ENCODE data around the gene UPK3BL2. TPM values are rescaled to one million over a fixed set of nuclear protein-coding genes. Genes with fewer than 3 reads are reported as not detected.
A peak's percentile ranks its signal among the peaks of the same experiment; 100 is the strongest.
"Not testable (repeated sequence)": the region's sequence is repeated elsewhere in the genome, so short reads cannot be mapped to it uniquely, and the experiment has no call there.

Gene UPK3BL2
- total RNA-seq, 4 donors from 2014 or later = 2.7 to 19.5 (median 13.2) TPM

DNA sequence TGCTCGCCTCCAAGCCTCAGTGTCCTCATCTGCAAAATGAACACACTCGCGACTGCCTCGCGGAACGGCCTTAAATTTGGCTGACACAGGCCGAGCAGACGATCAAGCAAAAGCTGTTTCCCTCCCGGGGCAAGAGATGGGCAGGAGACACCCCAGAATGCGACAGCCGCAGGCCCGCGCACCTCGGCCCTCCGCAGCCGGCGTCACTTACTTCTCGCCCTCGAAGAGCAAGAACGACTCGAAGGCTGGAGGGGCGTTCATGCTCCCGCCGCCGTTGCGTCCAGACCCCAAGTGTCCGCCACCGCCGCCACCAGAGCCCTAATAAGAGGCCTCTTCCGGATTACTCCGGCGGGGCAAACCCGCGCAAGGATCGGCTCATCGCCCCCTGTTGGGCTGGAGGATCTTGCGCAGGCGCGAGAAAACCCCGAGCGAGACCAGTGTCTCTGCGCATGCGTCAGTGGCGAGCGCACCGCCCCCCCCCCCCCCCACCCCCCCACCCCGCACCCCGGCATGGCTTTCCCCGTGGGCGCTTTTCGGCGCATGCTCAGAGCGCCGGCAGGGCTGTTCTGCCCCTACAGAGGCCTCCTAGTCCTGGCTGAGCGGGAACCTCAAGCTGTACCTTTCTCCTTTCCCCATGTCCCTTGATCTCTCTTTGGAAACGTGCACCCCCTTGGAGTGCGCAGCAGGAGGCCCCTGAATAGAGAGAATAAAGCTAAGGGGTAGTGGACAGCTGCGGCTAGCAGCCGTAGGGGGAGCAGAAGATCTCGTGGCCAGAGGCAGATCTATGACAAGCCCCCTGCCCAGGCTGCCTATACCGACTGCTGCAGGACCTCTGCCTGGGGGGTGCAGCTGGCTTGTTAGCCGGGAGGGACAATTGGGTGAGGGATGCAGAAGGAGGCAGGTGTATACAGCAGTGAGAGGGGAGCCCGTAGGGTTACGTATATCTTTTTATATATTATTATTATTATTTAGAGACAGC, 29.1 kb upstream of the UPK3BL2 start, which contains the start of gene POLR2J3:
Gene POLR2J3, minus strand, starts transcription at position 323 of the 979 bp plus-strand sequence. Its CDS starts 62 bp downstream, at position 261.
- H3K9me3 ChIP-seq; H3K27me3 ChIP-seq; H3K4me1 ChIP-seq; intact Hi-C loops (cut with DNase I); H3K36me3 ChIP-seq: not testable (repeated sequence)
- Histone ChIP-seq H3K4me3 (replicated peaks in 1 of 3) (peak within 1 kb of the TSS; percentile 58 to 99 (median 98)), H3K27ac (peak within 1 kb of the TSS; percentile 41 to 68 (median 51))
- peak; percentile 93 to 99 for DNase-seq
- TF ChIP-seq, protein P1, sequence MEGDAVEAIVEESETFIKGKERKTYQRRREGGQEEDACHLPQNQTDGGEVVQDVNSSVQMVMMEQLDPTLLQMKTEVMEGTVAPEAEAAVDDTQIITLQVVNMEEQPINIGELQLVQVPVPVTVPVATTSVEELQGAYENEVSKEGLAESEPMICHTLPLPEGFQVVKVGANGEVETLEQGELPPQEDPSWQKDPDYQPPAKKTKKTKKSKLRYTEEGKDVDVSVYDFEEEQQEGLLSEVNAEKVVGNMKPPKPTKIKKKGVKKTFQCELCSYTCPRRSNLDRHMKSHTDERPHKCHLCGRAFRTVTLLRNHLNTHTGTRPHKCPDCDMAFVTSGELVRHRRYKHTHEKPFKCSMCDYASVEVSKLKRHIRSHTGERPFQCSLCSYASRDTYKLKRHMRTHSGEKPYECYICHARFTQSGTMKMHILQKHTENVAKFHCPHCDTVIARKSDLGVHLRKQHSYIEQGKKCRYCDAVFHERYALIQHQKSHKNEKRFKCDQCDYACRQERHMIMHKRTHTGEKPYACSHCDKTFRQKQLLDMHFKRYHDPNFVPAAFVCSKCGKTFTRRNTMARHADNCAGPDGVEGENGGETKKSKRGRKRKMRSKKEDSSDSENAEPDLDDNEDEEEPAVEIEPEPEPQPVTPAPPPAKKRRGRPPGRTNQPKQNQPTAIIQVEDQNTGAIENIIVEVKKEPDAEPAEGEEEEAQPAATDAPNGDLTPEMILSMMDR (IDR thresholded peaks at IDR 0.05) = peak in 4 of 6 experiments; percentile 31 to 74 (median 44)
- TF ChIP-seq POLR2A (IDR thresholded peaks at IDR 0.05) = peak in 1 of 2 donors; percentile 23
- WGBS, 2 donors = 0 to 1% methylated on average over 15 to 35 of the region's 64 CpGs

DNA sequence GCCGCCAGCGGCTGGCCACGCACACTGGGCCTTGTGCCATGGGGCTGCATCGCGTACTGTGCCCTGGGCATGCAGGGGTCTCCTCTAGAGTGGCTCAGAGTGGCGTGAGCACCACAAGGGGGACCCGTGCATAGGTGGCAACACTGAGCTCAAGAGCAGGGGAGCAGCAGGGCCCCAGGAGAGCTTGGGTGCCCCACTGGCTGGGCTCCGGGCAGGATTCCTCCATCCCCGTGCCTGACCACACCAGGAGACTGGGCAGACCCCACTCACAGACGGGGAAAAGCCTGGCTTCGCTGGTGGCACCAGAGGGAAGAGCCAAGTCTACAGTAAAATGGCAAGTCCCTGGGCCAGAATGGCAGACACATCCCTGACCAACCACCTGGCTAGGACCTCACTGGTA, 25.1 kb upstream of the UPK3BL2 start:
- WGBS, 2 donors = 75% methylated on average over 4 of the region's 11 CpGs; no CpG with 5 or more reads in 1 of the 2 donors
- H3K4me3 ChIP-seq (replicated peaks in 1 of 3); H3K9me3 ChIP-seq; intact Hi-C loops (cut with DNase I); H3K36me3 ChIP-seq; H3K27me3 ChIP-seq; DNase-seq; H3K4me1 ChIP-seq; H3K27ac ChIP-seq: not testable (repeated sequence)

DNA sequence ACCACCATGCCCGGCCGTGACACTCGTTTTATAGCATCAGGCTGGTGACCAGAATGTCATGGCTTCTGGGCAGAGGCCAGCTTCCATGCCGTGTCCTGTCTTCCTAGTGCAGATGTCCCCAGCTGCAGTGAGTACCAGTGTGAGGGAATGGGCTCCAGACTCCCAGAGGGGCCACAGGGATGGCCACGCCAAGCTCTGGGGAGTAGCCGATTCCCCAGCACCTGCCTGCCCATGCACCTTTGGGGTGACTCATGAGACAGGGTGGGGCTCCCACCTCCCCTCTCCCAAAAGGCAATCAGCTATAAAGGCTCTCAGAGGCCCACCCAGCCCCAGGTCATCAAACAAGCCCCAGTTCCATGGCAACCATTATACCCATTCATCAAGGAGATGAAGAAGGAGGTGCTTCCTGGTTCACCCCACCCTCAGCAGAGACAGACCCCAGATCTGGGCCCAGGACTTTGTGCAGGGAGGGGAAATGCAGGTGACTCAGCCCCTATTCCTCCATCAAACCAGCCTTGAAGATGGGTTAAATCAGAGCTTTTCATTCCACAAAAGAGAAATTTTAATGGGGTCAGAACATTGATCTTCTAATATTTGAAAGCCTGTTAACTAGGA, 7.4 kb upstream of the UPK3BL2 start, which contains the start of gene SPDYE2:
Gene SPDYE2, plus strand, starts transcription at position 419 of the 615 bp plus-strand sequence. CDS start 2,030 bp downstream, outside the sequence.
- H3K36me3 ChIP-seq; H3K9me3 ChIP-seq; H3K4me3 ChIP-seq (replicated peaks in 1 of 3); H3K27ac ChIP-seq; H3K4me1 ChIP-seq; intact Hi-C loops (cut with DNase I); DNase-seq; H3K27me3 ChIP-seq: not testable (repeated sequence)
- no CpG with 5 or more reads among the region's 6 CpGs for WGBS, 2 donors

DNA sequence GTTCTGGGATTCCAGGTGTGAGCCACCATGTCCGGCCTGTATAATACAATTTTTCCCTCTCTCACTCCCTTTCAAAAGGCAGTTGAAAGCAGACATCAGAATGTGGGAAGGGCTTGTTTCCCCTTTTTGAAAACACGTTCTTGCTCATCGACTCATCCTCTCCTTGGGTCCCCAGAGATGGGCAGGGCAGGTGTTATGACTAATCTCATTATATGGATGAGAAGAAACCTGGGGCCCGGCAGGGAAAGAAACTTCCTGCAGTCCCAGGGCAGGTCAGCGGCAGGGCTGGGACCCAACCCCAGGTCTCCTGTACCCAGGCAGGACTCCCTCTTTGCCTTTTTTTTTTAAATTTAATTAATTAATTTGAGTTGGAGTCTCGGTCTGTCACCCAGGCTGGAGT, 2.9 kb upstream of the UPK3BL2 start:
- H3K4me3 ChIP-seq (replicated peaks in 1 of 3); DNase-seq; H3K27me3 ChIP-seq; H3K4me1 ChIP-seq; H3K9me3 ChIP-seq; intact Hi-C loops (cut with DNase I); H3K36me3 ChIP-seq; H3K27ac ChIP-seq: not testable (repeated sequence)
- 74 to 92% methylated on average over 2 to 3 of the region's 6 CpGs for WGBS, 2 donors

DNA sequence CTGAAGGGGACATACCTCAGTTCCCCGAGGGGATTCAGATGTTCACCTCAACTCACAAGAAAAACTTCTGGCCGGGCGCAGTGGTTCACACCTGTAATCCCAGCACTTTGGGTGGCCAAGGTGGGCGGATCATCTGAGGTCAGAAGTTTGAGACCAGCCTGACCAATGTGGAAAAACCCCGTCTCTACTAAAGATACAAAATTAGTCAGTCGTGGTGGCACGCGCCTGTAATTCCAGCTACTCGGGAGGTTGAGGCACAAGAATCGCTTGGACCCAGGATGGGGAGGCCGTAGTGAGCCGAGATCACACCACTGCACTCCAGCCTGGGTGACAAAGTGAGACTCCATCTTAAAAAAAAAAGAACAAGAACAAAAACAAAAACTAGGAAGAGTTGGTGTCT, 1.8 kb upstream of the UPK3BL2 start:
- H3K27me3 ChIP-seq; intact Hi-C loops (cut with DNase I); H3K27ac ChIP-seq; DNase-seq; H3K9me3 ChIP-seq; H3K36me3 ChIP-seq; H3K4me3 ChIP-seq (replicated peaks in 1 of 3); H3K4me1 ChIP-seq: not testable (repeated sequence)
- no CpG with 5 or more reads among the region's 12 CpGs for WGBS, 2 donors

DNA sequence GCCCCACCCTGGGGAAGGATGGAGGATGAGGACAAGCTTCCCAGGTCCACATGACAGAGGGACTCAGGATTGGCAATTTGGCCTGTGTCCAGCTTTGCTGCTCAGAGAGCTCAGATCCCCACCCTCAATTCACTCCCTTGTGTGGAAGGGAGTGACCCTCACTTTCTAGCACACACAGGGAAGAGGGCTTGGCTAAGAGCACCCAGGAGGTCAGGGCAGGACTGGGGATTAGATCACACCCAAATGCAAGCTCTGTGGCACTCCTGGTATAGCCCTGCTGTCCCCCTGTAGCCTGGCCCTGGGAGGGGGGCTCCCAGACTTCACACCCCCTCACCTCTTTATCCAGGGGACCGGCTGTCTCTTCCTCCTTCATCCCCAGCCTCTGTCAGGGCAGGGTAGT, 876 bp upstream of the UPK3BL2 start:
- intact Hi-C loops (cut with DNase I); H3K4me1 ChIP-seq; H3K9me3 ChIP-seq; H3K27me3 ChIP-seq; H3K36me3 ChIP-seq; H3K4me3 ChIP-seq (replicated peaks in 1 of 3); H3K27ac ChIP-seq; DNase-seq: not testable (repeated sequence)
- WGBS, 2 donors = no CpG with 5 or more reads among the region's 1 CpG

DNA sequence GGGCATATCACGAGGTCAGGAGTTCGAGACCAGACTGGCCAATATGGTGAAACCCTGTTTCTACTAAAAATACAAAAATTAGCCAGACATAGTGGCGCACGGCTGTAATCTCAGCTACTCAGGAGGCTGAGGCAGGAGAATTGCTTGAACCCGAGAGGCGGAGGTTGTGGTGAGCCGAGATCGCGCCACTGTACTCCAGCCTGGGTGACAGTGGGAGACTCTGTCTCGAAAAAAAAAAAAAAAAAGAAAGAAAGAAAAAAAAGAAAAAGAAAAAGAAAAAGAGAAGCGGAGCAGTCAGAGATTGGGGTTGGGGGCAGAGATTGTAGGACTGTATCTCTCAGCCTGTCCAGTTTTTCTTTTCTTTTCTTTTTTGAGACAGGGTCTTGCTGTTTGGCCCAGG, 725 bp downstream of the UPK3BL2 start:
- H3K36me3 ChIP-seq; H3K27me3 ChIP-seq; H3K4me1 ChIP-seq; H3K27ac ChIP-seq; H3K9me3 ChIP-seq; H3K4me3 ChIP-seq (replicated peaks in 1 of 3); intact Hi-C loops (cut with DNase I): not testable (repeated sequence)
- peak in 1 of 2 donors; percentile 4 for DNase-seq
- 80 to 94% methylated on average over 4 to 7 of the region's 11 CpGs for WGBS, 2 donors

DNA sequence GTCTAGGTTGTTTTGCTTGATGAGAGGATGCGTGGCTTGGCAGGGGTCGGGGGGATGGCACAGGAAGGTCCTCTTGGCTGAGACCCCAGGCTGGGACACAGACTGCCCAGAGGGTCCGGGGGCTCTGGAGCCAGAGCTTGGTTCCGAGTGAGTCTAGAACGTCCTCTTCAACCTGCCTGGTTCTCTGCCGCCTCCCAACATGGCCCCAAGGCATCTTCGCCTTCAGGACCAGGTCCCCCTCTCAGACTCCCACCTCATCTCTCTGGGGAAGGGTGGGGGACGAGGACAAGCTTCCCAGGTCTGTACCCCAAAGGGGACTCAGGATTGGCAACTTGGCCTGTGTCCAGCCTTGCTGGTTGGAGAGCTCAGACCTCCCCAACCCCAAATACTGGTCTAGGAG, 1.4 kb downstream of the UPK3BL2 start:
- no CpG with 5 or more reads among the region's 8 CpGs for WGBS, 2 donors
- H3K4me3 ChIP-seq (replicated peaks in 1 of 3); H3K4me1 ChIP-seq; intact Hi-C loops (cut with DNase I); H3K27me3 ChIP-seq; H3K27ac ChIP-seq; H3K9me3 ChIP-seq; H3K36me3 ChIP-seq; DNase-seq: not testable (repeated sequence)

DNA sequence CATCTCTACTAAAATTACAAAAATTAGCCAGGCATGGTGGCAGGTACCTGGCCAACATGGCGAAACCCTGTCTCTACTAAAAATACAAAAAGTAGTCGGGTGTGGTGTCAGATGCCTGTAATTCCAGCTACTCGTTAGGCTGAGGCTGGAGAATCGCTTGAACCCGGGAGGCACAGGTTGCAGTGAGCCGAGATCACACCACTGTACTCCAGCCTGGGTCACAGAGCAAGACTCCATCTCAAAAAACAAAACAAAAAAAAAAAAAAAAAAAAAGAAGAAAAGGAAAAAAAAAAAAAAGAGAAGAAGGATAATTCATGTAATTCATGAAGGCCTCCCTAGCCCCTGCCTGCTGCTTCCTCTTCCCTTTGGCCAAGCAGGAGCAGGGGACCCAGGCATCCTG, 2.9 kb downstream of the UPK3BL2 start:
- H3K27ac ChIP-seq; H3K4me1 ChIP-seq; H3K4me3 ChIP-seq (replicated peaks in 1 of 3); H3K27me3 ChIP-seq; H3K36me3 ChIP-seq; intact Hi-C loops (cut with DNase I); H3K9me3 ChIP-seq: not testable (repeated sequence)
- 45 to 61% methylated on average over 4 of the region's 6 CpGs for WGBS, 2 donors
- peak; percentile 18 to 25 for DNase-seq

DNA sequence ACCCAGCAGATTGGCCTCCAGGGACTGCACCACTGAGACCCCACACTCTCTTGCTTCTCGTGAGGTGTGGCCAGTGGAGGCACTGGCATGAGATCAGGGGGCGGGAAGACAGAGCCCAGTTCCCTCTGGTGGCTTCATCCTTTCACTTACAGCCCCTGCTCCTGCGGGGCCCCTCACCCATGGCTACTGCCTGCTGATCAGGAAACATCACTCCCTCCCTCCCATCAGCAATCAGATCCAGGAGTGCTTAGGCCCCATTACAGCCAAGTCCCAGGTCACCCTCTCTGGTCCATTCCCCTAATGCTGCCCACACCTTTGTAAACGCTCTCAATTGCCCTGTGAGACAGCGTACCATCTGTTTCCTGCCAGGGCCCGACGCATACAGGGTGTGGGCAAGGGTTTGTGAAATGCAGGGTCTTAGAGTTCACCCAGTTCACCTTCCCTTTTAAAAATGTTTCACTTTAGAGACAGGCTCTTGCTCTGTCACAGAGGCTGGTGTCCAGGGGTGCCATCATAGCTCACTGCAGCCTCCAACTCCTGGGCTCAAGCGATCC, 8.4 kb downstream of the UPK3BL2 start:
- DNase-seq; intact Hi-C loops (cut with DNase I); H3K4me3 ChIP-seq (replicated peaks in 1 of 3); H3K27ac ChIP-seq; H3K9me3 ChIP-seq; H3K36me3 ChIP-seq; H3K4me1 ChIP-seq; H3K27me3 ChIP-seq: not testable (repeated sequence)
- 79% methylated on average over 5 of the region's 8 CpGs; no CpG with 5 or more reads in 1 of the 2 donors for WGBS, 2 donors

DNA sequence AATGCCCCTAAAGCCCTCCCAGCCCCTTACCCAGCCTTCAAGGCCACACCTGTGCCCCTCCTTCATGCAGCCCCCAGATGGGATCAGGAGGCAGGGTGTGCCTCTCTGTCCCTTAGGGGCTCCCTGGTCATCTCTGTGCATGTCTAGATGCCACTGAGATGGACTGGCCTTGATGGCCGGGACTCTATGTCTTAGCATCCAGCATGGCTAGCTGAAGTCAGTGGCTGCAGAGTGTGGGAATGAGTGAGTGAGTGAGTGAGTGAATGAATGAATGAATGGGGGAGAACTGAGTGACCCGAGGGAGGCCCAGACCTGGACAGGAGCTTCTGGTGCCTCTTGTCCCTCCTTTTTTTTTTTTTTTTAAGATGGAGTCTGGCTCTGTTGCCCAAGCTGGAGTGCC, 11.4 kb downstream of the UPK3BL2 start:
- H3K9me3 ChIP-seq; H3K4me3 ChIP-seq (replicated peaks in 1 of 3); H3K36me3 ChIP-seq; intact Hi-C loops (cut with DNase I); H3K27ac ChIP-seq; DNase-seq; H3K4me1 ChIP-seq; H3K27me3 ChIP-seq: not testable (repeated sequence)
- WGBS, 2 donors = 87 to 94% methylated on average over 2 of the region's 2 CpGs
